OCI-LY7 (cell line): Measurements from ENCODE around the gene KCTD17. TPM values are rescaled to one million over a fixed set of nuclear protein-coding genes. Genes with fewer than 3 reads are reported as not detected.

Source experiments
- BruUV-seq: library from RNA; stranded (reverse); fragments of 400-500 nt; replicated peaks from 2 replicates; lab custom pipeline; 2021; lab: Mats Ljungman, UMichigan
- CTCF ChIA-PET: fragments of 300-600 bp; sonication (Branson Sonifier 250); formaldehyde crosslinking; loops from one replicate; lab custom pipeline; 2022; ENCODE audit warnings: antibody characterized with exemption; ENCODE audit not compliant: unreplicated experiment; lab: Charles Lee
- POLR2A ChIA-PET: fragments of 300-600 bp; sonication (Branson Sonifier 250); formaldehyde crosslinking; loops from one replicate; lab custom pipeline; 2022; ENCODE audit warnings: antibody characterized with exemption; lab: Charles Lee
- DNase-seq: peaks from one replicate; pipeline ENCODE4 v3.0.0-alpha.2; 2015; ENCODE audit warnings: low spot score
- H2AFZ ChIP-seq: fragments of 200-600 bp; sonication (generic), shearing (Covaris generic); 2 replicates; pipeline ENCODE4 v1.6.1; 2014; ENCODE audit warnings: mild to moderate bottlenecking, antibody characterized with exemption, low read length, moderate library complexity
- H3K27ac ChIP-seq: fragments of 200-600 bp; sonication (generic); 2 replicates; pipeline ENCODE4 v1.5.1; 2014; ENCODE audit warnings: mixed run types, low read depth, mild to moderate bottlenecking, moderate library complexity, low read length, inconsistent platforms; ENCODE audit not compliant: poor library complexity, severe bottlenecking
- H3K36me3 ChIP-seq: fragments of 200-600 bp; sonication (generic); 2 replicates; pipeline ENCODE4 v1.6.1; 2014; ENCODE audit warnings: mild to moderate bottlenecking, antibody characterized with exemption, low read length, moderate library complexity, mixed read lengths; ENCODE audit not compliant: insufficient read depth
- H3K4me1 ChIP-seq: fragments of 200-600 bp; sonication (generic); 2 replicates; pipeline ENCODE4 v1.5.1; 2014; ENCODE audit warnings: mild to moderate bottlenecking, low read length; ENCODE audit not compliant: insufficient read depth, poor library complexity, severe bottlenecking
- H3K4me2 ChIP-seq: fragments of 200-600 bp; sonication (generic); 2 replicates; pipeline ENCODE4 v1.6.1; 2014; ENCODE audit warnings: mild to moderate bottlenecking, low read length
- H3K4me3 ChIP-seq: fragments of 200-600 bp; sonication (generic); 2 replicates; pipeline ENCODE4 v1.5.1; 2014; ENCODE audit warnings: mild to moderate bottlenecking, low read depth, low read length; ENCODE audit not compliant: poor library complexity, severe bottlenecking
- H3K79me2 ChIP-seq: fragments of 200-600 bp; sonication (generic); 2 replicates; pipeline ENCODE4 v1.6.1; 2016; ENCODE audit warnings: low read depth, mild to moderate bottlenecking, low read length, moderate library complexity, mixed read lengths; ENCODE audit not compliant: insufficient read depth
- H3K9me2 ChIP-seq: fragments of 200-600 bp; sonication (generic); 2 replicates; pipeline ENCODE4 v1.6.1; 2016; ENCODE audit warnings: mild to moderate bottlenecking, low read length, mixed read lengths; ENCODE audit not compliant: insufficient read depth
- H3K9me3 ChIP-seq: fragments of 200-600 bp; sonication (generic); 2 replicates; pipeline ENCODE4 v1.6.1; 2014; ENCODE audit warnings: mild to moderate bottlenecking, mixed run types, low read length, mixed read lengths
- H4K20me1 ChIP-seq: fragments of 200-600 bp; sonication (generic); 2 replicates; pipeline ENCODE4 v1.6.1; 2014; ENCODE audit warnings: mild to moderate bottlenecking, antibody characterized with exemption, low read length, moderate library complexity, mixed read lengths; ENCODE audit not compliant: insufficient read depth
- CTCF ChIP-seq: fragments of 200-600 bp; sonication (generic); conservative IDR thresholded peaks from 2 replicates; pipeline ENCODE4 v1.5.1; 2014; ENCODE audit warnings: mild to moderate bottlenecking, antibody characterized with exemption, low read length, moderate library complexity, mixed read lengths
- EZH2phosphoT487 ChIP-seq: fragments of 200-600 bp; sonication (generic); IDR thresholded peaks from 2 replicates; pipeline ENCODE4 v1.6.1; 2018; ENCODE audit warnings: low read depth, borderline replicate concordance, mild to moderate bottlenecking, mixed run types, antibody characterized with exemption, low read length, moderate library complexity, mixed read lengths
- intact Hi-C: fragments of 100-400 bp; cut with micrococcal nuclease; formaldehyde crosslinking; loops from one replicate; pipeline ENCODE4 v1.10.0; 2022; ENCODE audit not compliant: unreplicated experiment
- total RNA-seq, 2 experiments: library from RNA; depleted of rRNA in 1 of 2; stranded (reverse); fragments of >200 nt in 1 of 2; shearing (Covaris generic) in 1 of 2; gene quantifications; 2 replicates each; pipeline ENCODE4 v1.2.3, GENCODE V29; 2014 to 2022

KCTD17 gene
- total RNA-seq, 2 experiments from 2014 or later, result 17.7 to 21.7 TPM

GRCh38 chr22:37097346-37097745, 45.8 kb downstream of the KCTD17 start:
- Histone ChIP-seq H3K9me3 (no peaks in the 10 kb centered on the region), H3K36me3 (no peaks in the 10 kb centered on the region), H3K27ac (no peak overlapping the region), H2AFZ (no peak overlapping the region), H3K4me3 (no peak overlapping the region), H3K9me2 (no peaks in the 10 kb centered on the region), H3K4me1 (no peaks in the 10 kb centered on the region), H3K79me2 (no peaks in the 10 kb centered on the region), H4K20me1 (0 out of 2 replicates have a peak, but pooled peaks cover 3% of the 10 kb centered on the region), H3K4me2 (no peak overlapping the region)
- no peak for DNase-seq
- intact Hi-C loops, result no loop called here
- ChIA-PET CTCF (no interaction called here), POLR2A (no interaction called here)
- BruUV-seq, result no TSS peak
- TF ChIP-seq CTCF (no peak), EZH2phosphoT487 (no peak)

- H4K20me1 ChIP-seq, result 0 out of 2 replicates have a peak, but pooled peaks cover 3% of the 10 kb centered on the region
- H3K4me3 ChIP-seq, result no peak overlapping the region
- BruUV-seq, result no TSS peak
- no peaks in the 10 kb centered on the region for H3K9me3 ChIP-seq
- CTCF ChIA-PET, result no interaction called here
- no peak for TF ChIP-seq EZH2phosphoT487
- peak; percentile 60 for TF ChIP-seq CTCF
- H3K4me1 ChIP-seq, result no peaks in the 10 kb centered on the region
- no peak overlapping the region for H3K4me2 ChIP-seq
- H3K27ac ChIP-seq, result no peak overlapping the region
- DNase-seq, result peak; percentile 13
- no peak overlapping the region for H2AFZ ChIP-seq
- H3K36me3 ChIP-seq, result no peaks in the 10 kb centered on the region
- no peaks in the 10 kb centered on the region for H3K9me2 ChIP-seq
- POLR2A ChIA-PET, result no interaction called here
- H3K79me2 ChIP-seq, result no peaks in the 10 kb centered on the region
- intact Hi-C loops, result no loop called here
Observed at GRCh38 chr22:37098976-37099591, 47.5 kb downstream of the KCTD17 start.

GRCh38 chr22:37100589-37101127, 49.1 kb downstream of the KCTD17 start:
- Histone ChIP-seq H3K4me3 (no peak overlapping the region), H3K9me3 (no peaks in the 10 kb centered on the region), H3K36me3 (no peaks in the 10 kb centered on the region), H3K27ac (no peak overlapping the region), H2AFZ (no peak overlapping the region), H3K4me2 (no peak overlapping the region), H3K9me2 (no peaks in the 10 kb centered on the region), H3K79me2 (no peaks in the 10 kb centered on the region), H3K4me1 (no peaks in the 10 kb centered on the region), H4K20me1 (0 out of 2 replicates have a peak, but pooled peaks cover 3% of the 10 kb centered on the region)
- BruUV-seq, result no TSS peak
- intact Hi-C loops, result no loop called here
- no peak for DNase-seq
- POLR2A ChIA-PET, result interaction anchor here (0.6 kb wide), 1 partner anchor 1156 kb away, joined by 4 read pairs; no protein-coding TSS in a partner anchor
- TF ChIP-seq EZH2phosphoT487 (no peak), CTCF (no peak)
- CTCF ChIA-PET, result no interaction called here
